Prostate gland (tissue), 2 donors: ENCODE data around the gene SNAPC2. TPM values are rescaled to one million over a fixed set of nuclear protein-coding genes. Genes with fewer than 3 reads are reported as not detected.

Source experiments
- DNase-seq: peaks from one replicate; pipeline ENCODE4 v3.0.0-alpha.2; 2019; ENCODE audit warnings: low spot score
- H3K27ac ChIP-seq, 2 donors: fragments of 200-600 bp; sonication (generic); 2 replicates each; pipeline ENCODE4 v1.5.1; 2017 to 2019
- H3K27me3 ChIP-seq: fragments of 200-600 bp; sonication (generic); replicated peaks from 2 replicates; pipeline ENCODE4 v1.5.1; 2019; ENCODE audit not compliant: insufficient read depth
- H3K36me3 ChIP-seq, 2 donors: fragments of 200-600 bp; sonication (generic); 1 replicate in 1 of 2; 2 replicates in 1 of 2; pipeline versions ENCODE4 v1.5.1 to v1.8.1; 2017 to 2019
- H3K4me1 ChIP-seq: fragments of 200-600 bp; sonication (generic); replicated peaks from 2 replicates; pipeline ENCODE4 v1.5.1; 2019
- H3K4me3 ChIP-seq, 2 donors: fragments of 200-600 bp; sonication (generic); 2 replicates each; pipeline ENCODE4 v1.5.1; 2017 to 2019
- H3K9me3 ChIP-seq: fragments of 200-600 bp; sonication (generic); 2 replicates; pipeline ENCODE4 v1.5.1; 2017
- CTCF ChIP-seq, 4 experiments: fragments of 200-600 bp in 2 of 4; fragments of 450-650 bp in 2 of 4; sonication (generic) in 2 of 4; IDR thresholded peaks; 1 replicate in 3 of 4; 2 replicates in 1 of 4; pipeline ENCODE4 v1.5.1; 2016 to 2019; ENCODE audit warnings: antibody characterized with exemption in 4 of 4, mild to moderate bottlenecking in 2 of 4, moderate library complexity in 2 of 4
- POLR2A ChIP-seq: fragments of 450-650 bp; IDR thresholded peaks from one replicate; pipeline ENCODE4 v1.6.1; 2016; ENCODE audit warnings: antibody characterized with exemption, mild to moderate bottlenecking
- POLR2AphosphoS5 ChIP-seq: sonication (generic); formaldehyde crosslinking; IDR thresholded peaks from one replicate; pipeline ENCODE4 v1.6.1; 2017; ENCODE audit warnings: antibody characterized with exemption
- WGBS: methylation state at CpG from one replicate; pipeline ENCODE4 v1.1.5; 2018; 5-methylcytosine and 5-hydroxymethylcytosine counted together
- intact Hi-C: fragments of 100-400 bp; cut with DNase I; formaldehyde crosslinking; loops from one replicate; pipeline ENCODE4 v1.14.2; 2022
- total RNA-seq, 2 donors: library from RNA; depleted of rRNA; stranded (reverse); fragments of >200 nt; gene quantifications; one replicate each; pipeline ENCODE4 v1.1.0, GENCODE V29; 2016

Gene SNAPC2
- total RNA-seq, 2 donors from 2014 or later: 37.4 to 95.0 TPM

DNA sequence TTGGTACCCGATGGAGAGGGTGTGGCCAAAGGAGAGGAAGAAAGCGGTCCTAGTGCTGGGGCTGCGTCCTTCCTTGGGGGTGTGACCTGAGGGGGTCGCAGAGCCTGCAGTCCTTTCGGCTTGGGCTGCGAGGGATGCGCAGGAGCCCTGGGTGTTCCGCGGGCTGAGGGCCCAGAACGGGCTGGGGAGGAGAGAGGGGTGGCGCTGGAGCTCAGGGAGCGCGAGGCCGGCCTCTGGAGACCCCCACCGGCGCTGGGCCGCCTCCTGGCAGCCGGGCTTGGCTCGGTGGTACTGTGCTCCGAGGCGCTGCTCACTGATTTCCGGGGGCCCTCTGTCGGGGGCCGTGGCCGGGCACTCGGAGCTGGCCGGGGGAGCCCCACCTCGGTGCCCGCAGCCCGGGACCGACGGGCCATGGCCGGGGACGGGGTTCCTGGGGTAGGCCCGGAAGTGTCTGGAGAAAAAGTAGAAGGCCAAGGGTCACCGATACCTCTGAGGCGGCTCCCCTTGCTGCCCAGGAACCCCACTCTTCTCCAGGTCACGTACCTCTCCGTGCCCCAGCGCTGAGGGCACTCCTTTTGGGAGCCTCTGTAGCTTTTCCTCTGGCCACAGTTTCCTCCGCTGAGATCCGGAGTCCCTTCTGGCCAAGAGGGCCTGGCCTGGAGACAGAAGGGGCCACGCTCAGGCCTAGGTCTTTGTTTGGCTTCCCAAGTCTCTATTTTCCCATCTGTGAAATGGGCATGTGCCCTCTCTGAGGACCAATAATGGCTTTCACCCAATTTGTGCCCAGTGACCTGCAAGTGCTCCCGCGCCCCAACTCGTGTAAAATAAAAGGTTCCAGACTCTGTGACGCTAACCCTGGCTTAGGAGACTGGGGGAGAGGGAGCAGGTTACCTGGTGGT, 47.6 kb upstream of the SNAPC2 start:
- DNase-seq: no peak
- 68% methylated on average over 30 of the region's 47 CpGs for WGBS
- intact Hi-C loops: no loop called here
- Histone ChIP-seq H3K36me3 (no peaks in the 10 kb centered on the region), H3K4me3 (no peak overlapping the region), H3K27ac (no peak overlapping the region), H3K9me3 (no peaks in the 10 kb centered on the region), H3K4me1 (no peaks in the 10 kb centered on the region), H3K27me3 (no peaks in the 10 kb centered on the region)
- TF ChIP-seq POLR2A: no peak
- no peak for TF ChIP-seq CTCF (IDR thresholded peaks at IDR 0.05)
- TF ChIP-seq POLR2AphosphoS5: no peak

DNA sequence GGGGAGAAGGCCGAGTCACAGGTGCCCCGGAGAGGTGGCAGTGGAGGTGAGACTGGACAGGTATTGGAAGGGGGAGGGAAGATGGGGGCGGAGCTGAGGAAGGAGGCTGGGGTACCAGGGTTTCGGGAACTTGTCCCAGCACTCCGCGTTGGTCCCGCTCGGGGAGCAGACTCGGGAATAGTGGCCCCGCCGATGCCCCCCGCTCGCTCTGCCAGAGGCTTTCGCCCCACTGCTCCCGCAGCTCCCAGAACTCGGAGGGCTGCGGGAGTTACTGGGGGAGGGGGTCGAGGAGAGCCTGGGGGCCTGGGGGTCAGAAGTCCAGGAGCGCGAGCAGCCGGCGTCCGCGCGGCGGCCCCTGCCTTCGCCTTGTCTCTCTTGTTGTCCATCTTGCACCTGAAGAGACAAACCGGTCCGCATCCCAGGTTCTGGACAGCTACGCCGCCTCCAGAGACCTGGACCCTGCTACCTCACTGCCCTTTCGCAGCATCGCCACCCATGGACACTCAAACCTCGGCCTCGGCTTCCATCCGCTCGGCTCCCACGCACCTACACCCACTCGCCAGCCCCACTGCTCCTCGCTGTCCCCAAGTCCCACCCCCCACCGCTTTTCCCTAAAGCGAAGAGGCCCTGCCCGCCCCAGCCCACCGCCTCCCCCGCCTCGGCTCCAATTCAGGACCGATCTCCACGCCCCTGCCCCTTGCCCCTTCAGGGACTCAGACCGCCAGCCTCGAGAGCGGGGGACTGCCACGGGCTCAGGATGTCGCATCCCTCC, 46.6 kb upstream of the SNAPC2 start:
- H3K4me1 ChIP-seq: no peaks in the 10 kb centered on the region
- 28% methylated on average over 50 of the region's 53 CpGs for WGBS
- DNase-seq: no peak
- no peaks in the 10 kb centered on the region for H3K36me3 ChIP-seq
- no peaks in the 10 kb centered on the region for H3K27me3 ChIP-seq
- H3K27ac ChIP-seq: no peak overlapping the region
- TF ChIP-seq POLR2A (no peak), CTCF (IDR thresholded peaks at IDR 0.05) (no peak), POLR2AphosphoS5 (no peak)
- no peaks in the 10 kb centered on the region for H3K9me3 ChIP-seq
- peak overlapping the region; percentile 38 to 48 for H3K4me3 ChIP-seq
- intact Hi-C loops: no loop called here

GRCh38 chr19:7874076-7874896, 45.9 kb upstream of the SNAPC2 start, which contains the start of gene PRR36:
TSS of gene PRR36 (minus strand) at chr19:7874390. CDS start at chr19:7873689, 701 bp downstream.
- TF ChIP-seq CTCF (IDR thresholded peaks at IDR 0.05) (no peak), POLR2A (no peak), POLR2AphosphoS5 (no peak)
- Histone ChIP-seq H3K36me3 (no peaks in the 10 kb centered on the region), H3K27me3 (no peaks in the 10 kb centered on the region), H3K4me3 (peak within 1 kb of the TSS; percentile 38 to 48), H3K27ac (no peak within 1 kb of the TSS), H3K9me3 (no peaks in the 10 kb centered on the region), H3K4me1 (no peaks in the 10 kb centered on the region)
- 2% methylated on average over 41 of the region's 88 CpGs for WGBS
- intact Hi-C loops: no loop called here
- peak; percentile 69 for DNase-seq

DNA sequence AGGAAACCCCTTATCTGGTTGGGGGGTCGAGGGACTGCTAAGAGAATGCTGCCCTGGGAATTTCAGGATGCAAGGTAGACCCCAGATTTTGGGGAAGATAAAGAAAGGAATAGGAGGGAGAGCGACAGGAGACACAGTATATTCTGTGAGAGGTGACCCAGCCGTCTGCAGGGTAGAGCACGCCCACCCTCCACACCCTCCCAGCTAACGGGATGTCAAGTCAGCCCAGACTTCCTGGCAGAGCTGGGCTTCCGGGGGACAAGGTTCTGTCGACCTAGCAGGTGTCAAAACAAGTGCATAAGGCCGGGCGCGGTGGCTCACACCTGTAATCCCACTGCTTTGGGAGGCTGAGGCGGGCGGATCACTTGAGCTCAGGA, 45.3 kb upstream of the SNAPC2 start:
- no peak for DNase-seq
- H3K4me1 ChIP-seq: no peaks in the 10 kb centered on the region
- no peaks in the 10 kb centered on the region for H3K36me3 ChIP-seq
- intact Hi-C loops: no loop called here
- H3K9me3 ChIP-seq: no peaks in the 10 kb centered on the region
- peak overlapping the region; percentile 38 to 48 for H3K4me3 ChIP-seq
- 37% methylated on average over 12 of the region's 12 CpGs for WGBS
- H3K27ac ChIP-seq: no peak overlapping the region
- no peak for TF ChIP-seq POLR2AphosphoS5
- no peaks in the 10 kb centered on the region for H3K27me3 ChIP-seq
